Stimulated activated CD8-positive, alpha-beta memory T cell treated with anti-CD3 and anti-CD28 coated beads, Interleukin-4, amount 100 ng/mL, for 24 hours (primary cell): Measurements from ENCODE around the gene GFPT2.

Experiments
- DNase-seq: peaks from one replicate; pipeline ENCODE4 v3.0.0-alpha.2; 2020; ENCODE audit warnings: low read depth

The GFPT2 gene

GRCh38 chr5:180350711-180351465, 2.2 kb downstream of the GFPT2 start:
- no peak for DNase-seq

GRCh38 chr5:180350296-180350695, 2.8 kb downstream of the GFPT2 start:
- DNase-seq: no peak

GRCh38 chr5:180349391-180349790, 3.7 kb downstream of the GFPT2 start:
- DNase-seq: no peak

GRCh38 chr5:180348336-180348735, 4.8 kb downstream of the GFPT2 start:
- no peak for DNase-seq

GRCh38 chr5:180347702-180348101, 5.4 kb downstream of the GFPT2 start:
- no peak for DNase-seq

- no peak for DNase-seq
Observed at GRCh38 chr5:180346358-180346757, 6.8 kb downstream of the GFPT2 start.

GRCh38 chr5:180345781-180346180, 7.4 kb downstream of the GFPT2 start:
- DNase-seq: no peak

GRCh38 chr5:180345186-180345585, 8.0 kb downstream of the GFPT2 start:
- no peak for DNase-seq

- no peak for DNase-seq
Observed at GRCh38 chr5:180344696-180344999, 8.5 kb downstream of the GFPT2 start.

GRCh38 chr5:180343831-180344695, 9.1 kb downstream of the GFPT2 start:
- no peak for DNase-seq

- DNase-seq: no peak
Observed at GRCh38 chr5:180343110-180343830, 9.9 kb downstream of the GFPT2 start.

- no peak for DNase-seq
Observed at GRCh38 chr5:180341595-180341994, 11.5 kb downstream of the GFPT2 start.

GRCh38 chr5:180340856-180341255, 12.3 kb downstream of the GFPT2 start:
- no peak for DNase-seq

- no peak for DNase-seq
Observed at GRCh38 chr5:180339583-180340183, 13.5 kb downstream of the GFPT2 start.

GRCh38 chr5:180338001-180338707, 15.0 kb downstream of the GFPT2 start:
- DNase-seq: no peak

- no peak for DNase-seq
Observed at GRCh38 chr5:180336234-180337020, 16.7 kb downstream of the GFPT2 start.

GRCh38 chr5:180335614-180336233, 17.4 kb downstream of the GFPT2 start:
- no peak for DNase-seq

- DNase-seq: no peak
Observed at GRCh38 chr5:180334751-180335613, 18.2 kb downstream of the GFPT2 start.

- DNase-seq: no peak
Observed at GRCh38 chr5:180334176-180334575, 19.0 kb downstream of the GFPT2 start.
